Tibial artery (tissue), 4 donors: ENCODE data around the gene UBE2E2.

ENCODE experiments used
- DNase-seq, 2 donors: peaks; one replicate each; pipeline ENCODE4 v3.0.0-alpha.2; 2019
- H3K27ac ChIP-seq, 2 donors: fragments of 200-600 bp; sonication (generic) in 1 of 2; 1 replicate in 1 of 2; 2 replicates in 1 of 2; pipeline ENCODE4 v1.5.1; 2018 to 2019; ENCODE audit warnings: mild to moderate bottlenecking in 1 of 2
- H3K27me3 ChIP-seq, 2 donors: fragments of 200-600 bp; sonication (generic) in 1 of 2; one replicate each; pipeline versions ENCODE4 v1.5.1 to v1.6.0; 2016 to 2019
- H3K36me3 ChIP-seq, 3 donors: fragments of 200-600 bp; sonication (generic) in 2 of 3; one replicate each; pipeline ENCODE4 v1.5.1; 2016 to 2019; ENCODE audit warnings: mild to moderate bottlenecking in 2 of 3
- H3K4me1 ChIP-seq, 4 donors: fragments of 200-600 bp; sonication (generic) in 2 of 4; 1 replicate in 3 of 4; 2 replicates in 1 of 4; pipeline ENCODE4 v1.5.1; 2016 to 2019
- H3K4me3 ChIP-seq, 2 donors: fragments of 200-600 bp; sonication (generic) in 1 of 2; 1 replicate in 1 of 2; 2 replicates in 1 of 2; pipeline ENCODE4 v1.5.1; 2018 to 2019; ENCODE audit warnings: mild to moderate bottlenecking in 2 of 2
- H3K9me3 ChIP-seq, 3 donors: fragments of 200-600 bp; sonication (generic) in 1 of 3; one replicate each; pipeline ENCODE4 v1.5.1; 2016 to 2019
- CTCF ChIP-seq, 2 experiments: fragments of 200-600 bp in 1 of 2; fragments of 450-650 bp in 1 of 2; IDR thresholded peaks; one replicate each; pipeline ENCODE4 v1.5.1; 2017 to 2019; ENCODE audit warnings: antibody characterized with exemption in 2 of 2, mild to moderate bottlenecking in 1 of 2, moderate library complexity in 1 of 2
- intact Hi-C: fragments of 100-400 bp; cut with DNase I; formaldehyde crosslinking; loops from one replicate; pipeline ENCODE4 v1.15.0; 2023; ENCODE audit warnings: low total_unique reads

UBE2E2 gene

GRCh38 chr3:23198801-23199200 lies 4.3 kb upstream of the UBE2E2 start:
- no peaks in the 10 kb centered on the region for H3K27me3 ChIP-seq
- H3K36me3 ChIP-seq: peaks cover 0 to 4% (median 0%) of the 10 kb centered on the region in 3 donors
- intact Hi-C loops: no loop called here
- DNase-seq: no peak
- no peaks in the 10 kb centered on the region for H3K9me3 ChIP-seq
- H3K4me3 ChIP-seq: no peak overlapping the region
- H3K27ac ChIP-seq: peak overlapping the region; percentile 48 to 61
- peaks cover 0 to 20% (median 0%) of the 10 kb centered on the region in 4 donors for H3K4me1 ChIP-seq
- no peak for TF ChIP-seq CTCF (IDR thresholded peaks at IDR 0.05)

DNA sequence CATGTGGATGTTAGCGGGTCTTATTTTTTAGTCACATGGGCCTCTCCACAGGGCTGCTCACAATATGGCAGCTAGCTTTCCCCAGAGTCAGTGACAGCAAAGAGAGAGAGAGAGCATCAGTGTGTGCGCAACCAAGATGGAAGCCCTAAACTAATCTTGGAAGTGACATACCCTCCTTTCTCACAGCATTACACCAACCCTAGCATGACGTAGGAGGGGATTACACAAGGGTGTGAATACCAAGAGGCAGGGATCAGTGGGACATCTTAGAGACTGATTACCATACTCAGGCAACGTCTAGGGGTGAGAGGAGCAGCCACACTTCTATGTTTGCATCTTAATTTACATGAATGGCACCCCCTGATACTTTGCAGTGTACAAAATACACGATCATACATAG lies 3.5 kb upstream of the UBE2E2 start:
- no peak for TF ChIP-seq CTCF (IDR thresholded peaks at IDR 0.05)
- H3K36me3 ChIP-seq: peaks cover 0 to 4% (median 0%) of the 10 kb centered on the region in 3 donors
- peak overlapping the region; percentile 48 to 61 for H3K27ac ChIP-seq
- no peaks in the 10 kb centered on the region for H3K27me3 ChIP-seq
- intact Hi-C loops: no loop called here
- DNase-seq: no peak
- peaks cover 0 to 24% (median 3%) of the 10 kb centered on the region in 4 donors for H3K4me1 ChIP-seq
- H3K9me3 ChIP-seq: no peaks in the 10 kb centered on the region
- H3K4me3 ChIP-seq: no peak overlapping the region

- no peak overlapping the region for H3K4me3 ChIP-seq
- DNase-seq: no peak
- TF ChIP-seq CTCF (IDR thresholded peaks at IDR 0.05): no peak
- H3K36me3 ChIP-seq: peaks cover 0 to 4% (median 0%) of the 10 kb centered on the region in 3 donors
- intact Hi-C loops: no loop called here
- peak overlapping the region in 1 of 2 donors; percentile 90 for H3K27ac ChIP-seq
- no peaks in the 10 kb centered on the region for H3K27me3 ChIP-seq
- H3K4me1 ChIP-seq: peaks cover 0 to 39% (median 5%) of the 10 kb centered on the region in 4 donors
- no peaks in the 10 kb centered on the region for H3K9me3 ChIP-seq
Measured at GRCh38 chr3:23201154-23201838, 1.8 kb upstream of the UBE2E2 start.

- intact Hi-C loops: no loop called here
- no peak for TF ChIP-seq CTCF (IDR thresholded peaks at IDR 0.05)
- DNase-seq: no peak
- Histone ChIP-seq H3K4me1 (peaks cover 0 to 43% (median 5%) of the 10 kb centered on the region in 4 donors), H3K4me3 (peak overlapping the region; percentile 84 to 95), H3K36me3 (peaks cover 0 to 4% (median 0%) of the 10 kb centered on the region in 3 donors), H3K27me3 (no peaks in the 10 kb centered on the region), H3K27ac (peak overlapping the region; percentile 90 to 94), H3K9me3 (no peaks in the 10 kb centered on the region)
Measured at GRCh38 chr3:23202203-23202920, 765 bp upstream of the UBE2E2 start.

- DNase-seq: peak; percentile 41 to 68
- Histone ChIP-seq H3K9me3 (no peaks in the 10 kb centered on the region), H3K4me1 (peaks cover 0 to 36% (median 5%) of the 10 kb centered on the region in 4 donors), H3K4me3 (peak overlapping the region; percentile 84 to 95), H3K27me3 (no peaks in the 10 kb centered on the region), H3K27ac (peak overlapping the region; percentile 90 to 94), H3K36me3 (peaks cover 0 to 4% (median under 1%) of the 10 kb centered on the region in 3 donors)
- intact Hi-C loops: no loop called here
- no peak for TF ChIP-seq CTCF (IDR thresholded peaks at IDR 0.05)
Measured at GRCh38 chr3:23203708-23204330, 692 bp downstream of the UBE2E2 start.
